Uterus (tissue), 2 donors: ENCODE data around the gene NACA.

ENCODE experiments used
- POLR2A ChIP-seq, 2 donors: fragments of 450-650 bp; IDR thresholded peaks; one replicate each; pipeline ENCODE4 v1.6.1; 2016; ENCODE audit warnings: antibody characterized with exemption in 2 of 2, mild to moderate bottlenecking in 1 of 2, moderate library complexity in 1 of 2
- TF ChIP-seq, protein P1 (sequence below), 4 experiments: fragments of 200-600 bp in 2 of 4; fragments of 450-650 bp in 2 of 4; sonication (generic) in 2 of 4; IDR thresholded peaks; one replicate each; pipeline ENCODE4 v1.5.1; 2016 to 2019; ENCODE audit warnings: antibody characterized with exemption in 4 of 4, mild to moderate bottlenecking in 2 of 4, moderate library complexity in 1 of 4

DNA sequence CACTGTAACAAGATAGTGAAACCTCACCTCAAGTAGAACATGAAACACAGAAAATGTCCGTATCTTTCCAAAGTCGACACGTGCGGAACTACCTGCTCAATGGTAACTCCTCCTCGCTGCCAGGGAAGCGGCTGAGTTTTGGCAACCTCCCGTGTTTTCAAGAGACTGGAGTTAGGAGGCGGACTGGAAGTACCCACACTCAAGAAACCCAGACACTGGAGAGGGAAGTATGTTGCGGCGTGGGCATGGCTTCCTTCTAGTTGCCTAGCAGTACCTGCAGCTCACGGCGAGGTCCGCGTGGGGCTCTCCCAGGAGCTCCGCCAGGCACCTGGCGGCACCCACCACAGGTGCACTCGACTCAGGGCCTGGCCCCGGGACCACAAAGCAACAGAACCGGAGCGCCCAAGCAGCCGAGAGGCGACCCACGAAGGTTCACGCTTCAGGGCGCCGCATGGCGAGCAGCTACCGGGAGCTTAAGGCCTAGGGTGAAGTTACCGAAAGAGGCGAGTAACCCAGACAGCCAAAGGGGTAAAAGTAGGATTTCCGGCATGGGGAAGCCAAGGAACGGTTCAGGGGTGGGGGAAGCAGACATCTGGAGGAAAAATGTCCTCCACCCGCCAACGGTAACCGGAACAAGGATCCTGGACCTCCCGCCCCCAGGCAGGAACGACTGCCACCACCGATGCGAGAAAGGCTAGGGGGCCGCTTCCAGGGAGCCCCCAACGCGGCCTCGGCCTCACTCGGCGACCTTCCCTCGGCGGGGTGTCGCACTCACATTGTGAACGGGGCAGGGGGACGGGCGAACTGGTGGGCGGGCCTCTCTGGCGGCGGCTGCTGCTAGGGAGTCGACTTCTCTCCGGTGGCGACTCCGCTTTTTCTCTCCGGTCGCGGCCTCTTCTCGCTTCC lies 37.6 kb downstream of the NACA start:
- TF ChIP-seq, protein P1, sequence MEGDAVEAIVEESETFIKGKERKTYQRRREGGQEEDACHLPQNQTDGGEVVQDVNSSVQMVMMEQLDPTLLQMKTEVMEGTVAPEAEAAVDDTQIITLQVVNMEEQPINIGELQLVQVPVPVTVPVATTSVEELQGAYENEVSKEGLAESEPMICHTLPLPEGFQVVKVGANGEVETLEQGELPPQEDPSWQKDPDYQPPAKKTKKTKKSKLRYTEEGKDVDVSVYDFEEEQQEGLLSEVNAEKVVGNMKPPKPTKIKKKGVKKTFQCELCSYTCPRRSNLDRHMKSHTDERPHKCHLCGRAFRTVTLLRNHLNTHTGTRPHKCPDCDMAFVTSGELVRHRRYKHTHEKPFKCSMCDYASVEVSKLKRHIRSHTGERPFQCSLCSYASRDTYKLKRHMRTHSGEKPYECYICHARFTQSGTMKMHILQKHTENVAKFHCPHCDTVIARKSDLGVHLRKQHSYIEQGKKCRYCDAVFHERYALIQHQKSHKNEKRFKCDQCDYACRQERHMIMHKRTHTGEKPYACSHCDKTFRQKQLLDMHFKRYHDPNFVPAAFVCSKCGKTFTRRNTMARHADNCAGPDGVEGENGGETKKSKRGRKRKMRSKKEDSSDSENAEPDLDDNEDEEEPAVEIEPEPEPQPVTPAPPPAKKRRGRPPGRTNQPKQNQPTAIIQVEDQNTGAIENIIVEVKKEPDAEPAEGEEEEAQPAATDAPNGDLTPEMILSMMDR (IDR thresholded peaks at IDR 0.05), result peak in 2 of 4 experiments; percentile 2 to 6
- peak in 1 of 2 donors; percentile 12 for TF ChIP-seq POLR2A (IDR thresholded peaks at IDR 0.05)
